Dedifferentiated amniotic fluid mesenchymal stem cell (primary cell): ENCODE measurements around the gene DOK4.

Experiments
- DNase-seq: peaks from one replicate; pipeline ENCODE4 v3.0.0-alpha.2; 2016; ENCODE audit errors: extremely low spot score

DOK4 gene

DNA sequence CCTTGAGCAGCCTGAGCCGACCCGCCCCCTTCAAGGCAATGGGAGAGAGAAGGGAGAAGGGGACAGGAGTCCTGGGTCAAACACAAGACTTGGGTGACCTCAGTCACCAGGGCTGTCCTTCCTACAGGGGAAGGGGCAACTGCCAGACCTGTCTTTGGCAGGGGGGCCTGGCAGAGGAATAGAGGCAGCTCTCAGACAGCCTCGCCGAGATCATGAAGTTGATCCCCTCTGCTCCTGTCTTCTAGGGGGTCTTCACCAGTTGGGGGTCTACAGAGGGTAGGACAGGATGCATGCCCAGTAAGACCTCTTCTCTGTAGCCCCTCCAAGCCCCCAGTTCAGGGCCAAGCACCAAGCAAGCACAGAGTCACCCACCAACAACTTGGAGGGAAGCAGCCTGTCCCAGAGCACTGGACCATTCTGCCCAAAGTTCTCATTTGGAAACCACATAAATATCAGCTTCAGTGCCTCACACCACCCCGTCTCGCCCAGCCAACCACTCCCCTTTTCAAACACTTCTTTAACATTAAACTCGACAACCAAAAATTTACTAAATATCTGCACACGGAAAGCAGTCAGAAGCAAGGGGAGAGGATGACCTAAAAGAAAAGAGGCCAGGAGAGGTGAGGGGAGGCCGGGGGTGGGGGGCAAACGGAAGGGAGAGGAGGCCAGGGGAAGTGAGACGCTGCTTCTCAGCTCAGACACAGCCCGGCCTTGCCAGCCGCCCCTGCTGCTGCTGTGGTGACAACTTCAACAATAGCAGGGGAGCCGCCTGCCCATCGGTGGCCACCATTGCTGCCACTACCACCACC is 7.7 kb downstream of the DOK4 start:
- no peak for DNase-seq

DNA sequence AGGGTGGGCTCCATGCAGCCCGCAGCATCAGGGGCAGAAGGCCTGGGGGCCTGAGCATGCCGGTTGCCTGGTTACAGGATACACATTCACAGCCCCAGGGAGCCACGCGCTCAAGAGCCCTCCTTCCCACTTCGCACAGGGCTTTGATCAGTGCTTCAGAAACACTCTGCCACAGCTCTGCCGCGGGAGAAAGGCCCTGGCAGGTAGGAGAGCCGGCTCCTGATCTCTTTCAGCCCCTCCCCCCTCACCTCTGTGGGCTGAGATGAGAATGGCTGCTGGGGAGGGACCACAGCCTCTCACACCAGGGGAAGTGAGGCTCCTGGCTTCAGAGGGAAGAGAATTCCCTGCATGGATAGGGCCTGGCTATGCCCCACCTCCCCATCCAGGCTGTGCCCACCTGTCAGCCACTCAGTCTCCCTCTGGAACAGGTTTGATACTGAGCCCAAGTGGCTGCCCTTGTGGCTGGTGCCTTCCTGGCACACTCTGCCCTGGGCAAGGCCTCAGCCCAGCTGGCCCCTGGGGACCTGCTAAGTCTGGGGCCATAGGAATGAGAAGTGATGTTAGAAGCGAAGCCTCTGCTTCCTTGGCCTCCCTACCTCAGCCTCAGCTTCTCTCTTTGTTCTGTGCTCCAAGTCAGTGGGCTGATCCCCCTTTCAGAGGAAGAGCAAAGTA is 8.6 kb downstream of the DOK4 start:
- DNase-seq: no peak

DNA sequence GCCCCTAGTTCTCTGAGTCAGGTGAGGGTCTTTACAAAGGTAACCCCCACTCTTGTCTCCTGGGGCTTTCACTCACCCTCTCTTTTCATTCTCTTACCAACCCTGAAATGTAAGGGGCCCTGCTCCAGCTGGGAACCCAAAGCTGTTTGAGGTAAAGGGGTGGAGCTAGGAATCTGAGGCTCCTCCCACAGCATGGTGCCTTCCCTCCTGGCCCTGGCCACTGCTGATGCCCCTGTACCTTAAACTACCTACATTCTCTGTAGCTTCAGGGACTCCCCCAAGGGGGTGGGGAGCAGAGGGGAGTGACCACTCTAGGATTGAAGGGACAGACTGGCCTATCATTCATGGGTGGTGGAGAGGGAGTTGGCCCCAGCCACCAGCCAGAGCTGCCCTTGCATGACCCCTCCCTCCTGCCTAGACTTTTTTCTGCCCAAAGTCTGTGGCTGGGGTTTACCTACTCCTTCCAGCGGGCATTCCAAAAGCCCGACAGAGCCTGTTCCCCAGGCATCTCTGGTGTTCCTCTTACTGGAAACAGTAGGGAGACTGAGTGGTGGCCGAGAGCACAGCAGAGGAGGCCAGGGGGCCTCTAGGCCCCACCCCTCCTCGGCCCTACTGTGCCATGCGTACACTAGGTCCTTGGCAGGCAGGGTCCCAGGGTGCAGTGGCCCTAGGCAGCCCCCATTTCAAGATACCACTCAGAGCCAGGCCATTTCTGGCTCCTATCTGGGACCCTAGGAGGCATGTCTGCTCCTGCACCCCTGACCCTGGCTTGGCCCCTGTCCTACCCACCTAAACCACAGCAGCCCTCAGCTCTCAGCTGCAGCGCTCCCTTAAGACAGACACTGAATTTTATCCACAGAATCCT is 9.5 kb downstream of the DOK4 start:
- no peak for DNase-seq

DNA sequence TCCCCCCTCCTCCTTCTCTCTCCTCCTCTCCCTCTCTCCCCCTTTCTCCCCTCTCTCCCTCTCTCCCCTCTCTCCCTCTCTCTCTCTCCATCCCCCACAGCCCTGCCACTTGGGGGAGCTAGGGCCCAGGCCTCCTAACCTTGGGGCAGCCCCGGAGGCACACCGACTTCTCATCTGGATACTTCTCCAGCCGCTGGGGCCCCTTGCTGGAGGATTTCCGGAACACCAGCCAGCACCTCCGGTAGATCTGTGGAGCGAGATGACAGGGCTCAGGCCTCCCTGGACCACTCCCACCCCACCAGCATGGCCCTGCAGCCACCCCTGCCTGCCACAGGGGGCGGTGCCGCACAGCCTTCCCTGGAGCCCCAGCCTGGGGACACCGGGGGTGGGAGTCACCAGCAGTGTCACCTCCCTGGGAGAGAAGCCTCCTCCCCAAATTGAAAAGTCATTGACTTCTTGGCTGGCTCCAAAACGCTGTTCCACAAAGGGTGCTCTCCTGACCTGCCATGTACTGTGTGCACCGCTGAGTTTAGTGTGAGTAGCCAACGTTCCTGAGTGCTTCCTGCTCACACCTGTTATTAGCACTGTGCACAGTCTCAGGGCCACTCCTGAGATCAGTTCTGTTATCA is 10.5 kb downstream of the DOK4 start:
- DNase-seq: no peak

DNA sequence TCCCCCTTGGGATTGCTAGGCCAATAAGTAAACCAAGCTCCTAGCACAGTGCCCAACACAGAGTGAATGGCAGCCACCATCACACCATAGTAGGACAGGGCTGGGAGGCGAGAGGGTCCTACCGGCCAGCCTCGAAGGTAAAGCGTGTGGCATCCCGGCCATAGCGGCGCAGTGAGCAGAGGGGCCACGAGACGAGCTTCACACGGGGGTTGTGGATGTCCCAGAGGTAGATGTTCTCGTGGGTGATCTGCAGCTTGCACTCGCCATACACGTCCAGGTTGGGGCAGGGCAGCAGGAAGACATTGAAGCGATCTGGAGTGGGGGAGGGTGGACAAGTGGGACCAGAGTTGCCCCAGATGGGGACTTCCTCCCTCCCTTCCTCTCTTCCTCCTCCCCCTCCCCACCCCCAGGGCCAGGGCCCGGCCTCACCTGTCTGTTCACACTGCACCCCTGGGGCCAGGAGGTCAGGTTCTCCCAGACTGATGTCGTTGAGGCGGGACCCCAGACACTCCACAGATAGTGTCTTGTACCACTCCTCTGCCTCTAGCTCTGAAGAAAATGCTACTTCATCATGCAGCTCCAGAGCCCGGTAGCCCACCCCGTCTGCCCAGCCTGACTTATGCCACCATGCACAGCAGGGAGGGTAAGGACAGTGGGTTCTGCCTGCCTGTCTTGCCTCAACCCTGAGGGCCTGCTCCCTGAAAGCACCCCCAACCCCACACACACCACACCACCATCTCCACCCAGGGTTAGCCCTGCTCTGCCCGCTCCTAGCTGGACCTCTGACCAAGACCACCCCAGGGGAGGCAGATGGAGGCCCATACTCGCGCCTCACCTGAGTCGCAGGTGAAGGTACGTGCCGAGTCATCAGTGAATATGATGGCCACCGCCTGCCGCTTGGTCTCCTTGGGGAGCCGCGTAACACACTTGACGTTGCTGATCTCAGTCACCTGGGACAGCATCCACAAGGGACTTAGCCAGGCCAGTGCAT is 11.3 kb downstream of the DOK4 start:
- no peak for DNase-seq

DNA sequence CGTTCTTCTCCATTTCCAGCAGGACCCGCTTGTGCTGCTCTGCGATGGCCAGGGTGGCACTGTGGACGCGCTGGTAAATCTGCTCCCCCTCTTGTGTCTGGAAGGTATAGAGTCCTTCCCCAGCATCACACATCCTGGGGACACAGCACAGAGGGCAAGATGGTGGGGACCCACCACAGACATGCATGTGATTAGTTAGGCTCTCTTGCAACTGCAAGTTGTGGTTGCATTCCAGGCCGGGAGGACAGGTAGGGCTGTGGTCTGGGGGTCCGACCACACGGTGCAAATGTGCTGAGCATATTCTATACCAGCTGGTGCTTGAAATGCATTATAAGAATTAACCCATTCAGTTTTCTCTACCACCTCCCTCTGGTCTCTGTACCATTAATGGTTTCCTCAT is 12.4 kb downstream of the DOK4 start:
- DNase-seq: no peak

DNA sequence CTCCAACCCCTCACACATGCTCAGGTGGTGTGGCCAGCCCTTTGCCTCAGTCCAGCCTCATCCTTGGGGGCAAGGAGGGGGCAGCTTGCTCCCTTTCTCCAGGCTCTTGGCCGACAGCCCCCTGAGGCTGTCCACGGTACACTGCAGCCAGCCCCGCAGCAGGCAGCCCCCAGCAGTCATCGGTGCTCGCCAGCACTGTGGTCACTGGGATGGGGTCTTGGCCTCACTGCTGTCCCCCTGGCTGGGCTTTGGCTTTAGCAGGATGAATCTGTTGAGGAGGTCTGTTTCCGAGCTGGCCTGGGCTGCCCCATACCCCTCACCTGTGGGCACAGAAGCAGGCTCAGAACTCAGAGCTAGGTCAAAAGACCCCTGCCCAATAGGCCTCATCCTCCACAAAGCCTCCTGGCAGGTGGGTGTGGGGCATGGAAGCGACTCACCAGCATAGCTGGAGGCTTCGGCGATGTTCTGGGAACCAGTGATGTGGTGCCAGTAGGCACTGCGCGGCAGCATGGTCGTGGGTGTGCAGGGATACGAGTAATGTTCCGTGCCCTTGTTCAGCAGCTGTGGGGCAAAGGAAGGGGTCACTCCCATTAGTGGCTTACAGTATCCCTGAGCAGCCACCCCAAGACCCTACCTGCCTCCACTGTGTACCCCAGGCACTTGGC is 13.0 kb downstream of the DOK4 start:
- DNase-seq: no peak

DNA sequence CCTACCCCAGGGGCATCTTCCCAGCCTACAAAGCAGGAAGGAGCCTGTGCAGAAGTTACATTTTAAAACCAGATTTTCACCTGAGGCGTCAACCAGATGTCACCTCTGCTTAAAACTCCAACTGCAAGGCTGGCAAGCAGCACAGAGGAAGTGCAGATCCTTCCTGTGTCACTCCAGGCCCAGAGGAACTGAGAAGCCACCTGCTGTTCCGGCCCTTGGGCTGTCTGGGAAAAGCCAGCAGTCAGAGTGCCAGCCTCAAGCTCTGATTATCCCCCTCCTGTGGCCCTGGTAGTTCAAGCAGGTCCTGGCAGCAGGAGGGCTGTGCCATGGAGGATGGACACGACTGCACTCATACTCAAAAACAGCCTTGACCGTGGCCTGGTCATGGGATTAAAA is 13.6 kb downstream of the DOK4 start:
- no peak for DNase-seq

DNA sequence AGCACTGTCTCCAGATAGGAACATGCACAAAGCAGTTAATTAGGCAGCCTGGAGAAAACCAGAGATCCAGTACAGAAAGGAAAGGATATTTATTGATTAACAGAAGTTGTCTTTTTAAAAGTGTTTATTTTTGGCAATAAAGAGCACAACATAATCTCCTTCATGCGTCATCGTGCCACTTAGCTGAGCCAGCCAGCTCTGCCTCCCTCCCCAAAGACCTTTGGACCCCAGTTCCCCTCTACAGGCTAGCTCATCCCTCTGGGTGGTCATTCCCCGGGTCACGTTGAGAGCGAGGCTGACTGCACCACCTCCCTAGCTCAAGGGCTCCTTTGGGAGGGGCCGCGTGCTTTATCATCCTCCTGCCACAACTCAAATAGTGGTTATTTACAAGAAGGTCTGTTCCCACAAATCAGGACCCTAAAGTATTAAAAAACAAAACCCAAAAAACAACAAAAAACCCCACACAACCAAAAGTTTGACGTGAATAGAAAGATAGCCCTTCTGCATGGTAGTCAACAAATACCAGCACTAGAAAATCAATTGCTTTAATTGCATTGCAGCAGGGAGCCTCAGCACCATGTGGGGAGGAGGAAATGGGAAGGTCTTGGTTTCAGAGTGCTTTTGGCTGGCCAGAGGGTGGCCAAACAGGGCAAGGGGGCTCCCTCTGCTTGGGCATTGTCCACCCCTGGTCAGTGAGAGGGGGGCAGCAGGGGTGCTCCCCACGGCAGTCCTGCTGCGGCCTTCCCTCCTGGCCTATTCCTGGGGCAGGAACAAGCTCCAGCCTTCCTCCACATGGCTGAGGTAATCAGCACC is 14.2 kb downstream of the DOK4 start:
- no peak for DNase-seq

DNA sequence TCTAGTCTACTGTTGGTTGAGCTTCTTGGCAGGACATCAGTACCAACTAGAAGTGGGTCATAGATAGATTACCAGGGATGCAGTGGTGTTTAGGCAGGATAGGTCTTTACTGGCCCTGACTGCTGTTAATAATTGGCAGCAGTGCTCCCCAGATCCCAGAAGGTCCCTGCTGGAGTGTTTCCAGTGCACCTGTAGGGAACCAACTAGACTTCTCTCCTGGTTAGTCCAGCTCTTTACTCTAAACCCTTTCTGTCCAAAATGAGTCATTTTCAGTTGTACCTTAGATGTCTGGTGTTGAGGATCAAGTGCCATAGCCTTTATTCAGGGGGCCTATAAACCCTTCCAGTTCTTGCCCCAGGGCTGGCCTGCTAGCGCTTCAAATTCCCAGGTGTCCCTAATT is 15.1 kb downstream of the DOK4 start:
- DNase-seq: no peak

DNA sequence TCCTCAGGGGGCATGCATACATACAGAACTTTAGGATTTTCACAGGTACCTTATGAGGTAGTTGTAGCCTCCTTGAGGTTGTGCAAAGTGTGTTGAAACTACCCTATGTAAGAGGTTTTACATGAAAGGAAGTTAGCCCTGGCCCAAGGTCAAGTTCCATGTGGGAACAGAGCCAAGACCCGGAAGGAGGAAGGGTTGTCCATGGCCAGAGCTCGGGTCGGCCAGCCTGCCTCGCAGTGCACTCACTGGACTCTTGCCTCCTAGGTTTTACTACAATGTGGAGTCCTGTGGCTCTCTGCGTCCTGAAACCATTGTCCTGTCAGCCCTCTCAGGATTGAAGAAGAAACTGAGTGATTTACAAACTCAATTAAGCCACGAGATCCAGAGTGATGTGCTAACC is 15.6 kb downstream of the DOK4 start:
- DNase-seq: no peak

DNA sequence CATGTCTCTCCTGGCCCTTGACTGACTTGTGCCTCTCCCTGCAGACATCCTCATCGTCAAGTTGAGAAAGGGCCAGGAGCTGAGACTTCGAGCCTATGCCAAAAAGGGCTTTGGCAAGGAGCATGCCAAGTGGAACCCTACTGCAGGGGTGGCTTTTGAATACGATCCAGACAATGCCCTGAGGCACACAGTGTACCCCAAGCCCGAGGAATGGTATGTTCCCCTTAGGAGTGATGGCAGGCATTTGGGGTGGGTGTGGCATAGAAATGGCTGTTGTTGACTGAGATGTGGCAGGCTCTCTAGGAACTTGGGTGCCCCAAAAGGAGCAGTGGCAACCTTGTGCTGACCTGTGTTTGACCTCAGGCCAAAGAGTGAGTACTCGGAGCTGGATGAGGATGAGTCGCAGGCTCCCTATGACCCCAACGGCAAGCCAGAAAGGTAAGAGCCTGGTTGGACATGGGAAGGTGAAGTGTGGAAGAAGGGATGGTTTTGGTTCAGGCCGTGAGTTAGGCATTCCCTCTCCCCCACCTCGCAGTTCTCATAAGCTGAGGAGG is 16.3 kb downstream of the DOK4 start:
- no peak for DNase-seq

DNA sequence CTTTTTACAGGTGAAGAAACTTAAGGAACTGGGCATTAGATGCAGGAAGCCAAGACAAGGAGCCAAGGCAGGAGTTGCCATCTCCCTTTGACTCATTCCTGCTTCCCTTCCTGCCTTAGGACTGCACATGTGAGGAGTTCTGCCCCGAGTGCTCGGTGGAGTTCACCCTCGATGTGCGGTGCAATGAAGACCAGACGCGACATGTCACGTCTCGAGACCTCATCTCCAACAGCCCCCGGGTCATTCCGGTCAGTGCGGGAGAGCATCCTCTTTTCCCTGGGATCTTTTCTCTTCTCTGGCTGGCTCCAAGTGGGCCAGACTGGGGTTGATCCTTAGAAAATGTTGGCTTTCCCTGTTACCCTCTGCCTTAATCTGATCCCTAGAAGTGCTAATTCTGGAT is 17.2 kb downstream of the DOK4 start:
- no peak for DNase-seq

DNA sequence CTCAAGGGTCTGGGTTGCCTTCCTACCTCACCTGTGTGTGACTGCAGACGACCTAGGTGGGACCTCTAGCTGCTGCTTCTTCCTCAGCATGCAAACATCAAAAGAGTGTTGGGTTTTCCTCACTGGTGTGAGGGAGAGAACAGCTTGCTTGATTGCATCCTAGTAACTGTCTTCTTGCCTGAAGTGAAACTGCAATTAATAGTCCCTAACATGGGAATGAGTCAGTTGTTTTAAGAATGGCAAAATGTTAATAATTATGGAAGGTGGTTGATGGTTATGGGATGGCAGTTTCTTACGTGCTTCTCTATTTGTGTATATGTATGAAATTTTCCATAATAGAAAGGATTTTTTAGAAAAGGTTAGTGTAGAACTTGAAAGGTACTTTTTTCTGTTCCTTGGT is 17.9 kb downstream of the DOK4 start:
- no peak for DNase-seq

DNA sequence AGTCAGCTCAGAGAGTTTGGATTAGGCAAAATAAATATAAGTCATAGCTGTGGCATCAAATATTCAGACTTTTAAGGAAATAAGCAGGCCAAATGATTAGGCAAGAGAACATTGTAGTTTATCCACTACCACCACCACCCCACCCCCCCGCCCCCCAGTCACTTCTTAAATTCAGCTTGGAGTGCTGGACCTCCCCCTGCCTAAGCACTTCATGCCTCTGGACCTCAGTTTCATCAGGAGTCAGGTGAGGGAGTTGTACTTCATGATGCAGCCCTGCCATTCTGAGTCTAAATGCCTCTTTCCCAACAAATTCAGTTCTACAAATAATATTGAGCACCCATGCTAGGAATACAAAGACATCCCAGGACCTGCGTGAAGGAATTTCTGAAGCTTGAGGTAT is 21.8 kb downstream of the DOK4 start:
- DNase-seq: no peak

DNA sequence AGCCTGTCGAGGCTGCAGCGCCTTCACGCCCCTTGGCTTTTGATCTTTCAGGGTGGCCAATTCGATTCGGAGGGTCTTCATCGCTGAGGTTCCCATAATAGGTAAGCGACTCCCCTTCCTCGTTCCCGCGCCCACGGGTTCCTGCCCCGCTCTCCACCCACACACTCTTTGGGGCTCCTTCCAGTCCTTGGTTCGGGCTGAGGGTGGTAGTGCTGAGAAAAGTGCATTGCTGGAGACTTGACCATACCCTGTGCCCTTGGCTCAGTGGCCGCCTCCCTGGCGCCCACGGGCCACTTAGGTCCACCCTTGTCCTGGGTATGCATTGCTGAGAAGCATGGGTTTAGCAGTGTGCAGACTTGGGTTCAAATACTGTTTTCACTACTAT is 23.3 kb downstream of the DOK4 start:
- no peak for DNase-seq

DNA sequence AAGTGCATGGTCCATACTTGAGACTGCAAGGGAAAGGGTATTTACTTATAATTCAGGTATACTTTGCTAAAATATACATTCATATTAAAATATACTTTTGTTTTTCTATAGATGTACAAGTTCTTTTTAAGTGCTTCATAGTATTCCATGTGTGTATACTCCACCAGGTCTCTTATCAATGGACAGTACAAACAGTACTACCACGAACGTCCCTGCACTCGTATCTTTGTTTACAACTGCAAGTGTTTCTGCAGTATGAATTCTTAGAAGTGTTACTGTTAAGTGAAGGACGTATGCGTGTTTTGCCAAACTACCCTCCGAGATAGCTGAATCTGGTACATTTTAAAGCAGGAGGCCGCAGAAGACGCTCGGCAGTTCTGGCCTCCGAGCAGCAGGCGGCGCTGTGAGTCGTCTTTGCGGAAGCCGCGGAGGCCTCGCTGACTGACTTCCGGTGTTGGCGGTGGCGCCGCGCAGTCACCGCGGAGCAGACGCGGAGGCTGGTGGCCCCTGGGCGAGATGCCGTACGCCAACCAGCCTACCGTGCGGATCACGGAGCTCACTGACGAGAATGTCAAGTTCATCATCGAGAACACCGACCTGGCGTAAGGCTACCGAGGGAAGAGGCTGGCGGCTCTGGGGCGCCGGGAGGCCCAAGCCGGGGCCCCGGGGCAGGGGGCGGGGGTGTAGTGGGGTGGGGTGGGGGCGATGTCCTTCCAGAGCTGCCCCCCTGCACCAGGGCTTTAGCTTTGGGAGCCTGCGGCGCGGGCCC is 23.9 kb downstream of the DOK4 start, which contains the start of gene POLR2C:
Gene POLR2C (plus strand): TSS at position 471 of the 769 bp plus-strand sequence. CDS start 46 bp downstream, at position 517.
- peak; percentile 78 for DNase-seq

DNA sequence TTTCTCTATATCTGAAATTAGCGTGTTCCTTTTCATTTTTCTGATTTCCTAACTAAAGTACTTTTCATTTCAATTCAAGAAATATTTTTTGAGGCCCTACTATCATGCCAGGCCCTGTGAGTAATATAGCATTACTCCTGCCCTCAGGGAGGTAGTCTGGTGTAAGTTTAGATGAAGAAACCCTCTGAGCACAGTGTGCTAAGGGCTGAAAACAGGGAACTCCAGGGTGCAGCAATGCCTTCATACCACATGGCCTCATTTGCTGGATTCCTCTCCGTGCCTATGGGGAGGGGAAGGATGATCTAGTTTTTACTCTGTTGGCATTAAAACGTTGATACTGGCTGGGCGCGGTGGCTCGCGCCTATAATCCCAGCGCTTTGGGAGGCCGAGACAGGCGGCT is 34.3 kb downstream of the DOK4 start:
- no peak for DNase-seq
